SU-DHL-6 (cell line): ENCODE results near the gene DPP6.

Source experiments
- CTCF ChIP-seq: fragments of 200-600 bp; sonication (generic); IDR thresholded peaks from one replicate; pipeline ENCODE4 v1.5.1; 2017; ENCODE audit warnings: antibody characterized with exemption, mild to moderate bottlenecking, low read length, moderate library complexity; ENCODE audit not compliant: insufficient read depth, poor library complexity, severe bottlenecking
- EZH2phosphoT487 ChIP-seq: fragments of 200-600 bp; sonication (generic), shearing (Covaris generic); conservative IDR thresholded peaks from 2 replicates; pipeline ENCODE4 v1.6.1; 2018; ENCODE audit warnings: mild to moderate bottlenecking, antibody characterized with exemption, low read length, moderate library complexity, mixed read lengths

DNA sequence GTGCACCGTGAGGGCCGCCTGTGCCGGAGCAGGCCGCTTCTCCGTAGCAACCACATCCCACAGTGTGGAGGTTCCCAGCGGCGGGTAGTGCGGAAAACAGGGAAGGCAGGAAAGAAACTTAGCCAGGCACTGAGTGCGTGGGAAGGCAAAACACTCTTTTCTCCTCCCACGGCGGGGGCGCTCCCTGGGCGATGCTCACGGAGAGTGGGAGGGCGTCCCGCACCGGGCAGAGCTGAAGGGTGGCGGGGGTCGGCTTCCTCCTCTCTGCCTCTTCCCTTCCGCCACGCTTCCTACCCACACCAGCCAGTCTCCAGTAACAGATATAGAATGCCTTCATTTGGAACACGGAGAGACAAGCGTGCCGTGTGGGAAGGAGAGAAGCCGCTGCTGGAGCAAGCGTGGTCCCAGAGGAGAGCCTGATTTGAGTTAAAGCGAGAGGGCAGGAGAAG is 698.2 kb downstream of the DPP6 start:
- TF ChIP-seq CTCF = no peak
- TF ChIP-seq EZH2phosphoT487 = no peak
